Transverse colon (tissue), 4 donors: ENCODE data around the gene CCDC24.

Source experiments
- CTCF ChIP-seq, 5 experiments: fragments of 200-600 bp in 3 of 5; fragments of 450-650 bp in 2 of 5; sonication (generic) in 3 of 5; IDR thresholded peaks; 1 replicate in 2 of 5; 2 replicates in 3 of 5; pipeline ENCODE4 v1.5.1; 2016 to 2017; ENCODE audit warnings: antibody characterized with exemption in 5 of 5, inconsistent platforms in 3 of 5, mild to moderate bottlenecking in 2 of 5, moderate library complexity in 1 of 5
- EP300 ChIP-seq: sonication (generic); formaldehyde crosslinking; IDR thresholded peaks from one replicate; pipeline ENCODE4 v1.6.1; 2017; ENCODE audit warnings: antibody characterized with exemption, low read depth
- POLR2A ChIP-seq: fragments of 450-650 bp; IDR thresholded peaks from one replicate; pipeline ENCODE4 v1.6.1; 2016; ENCODE audit warnings: antibody characterized with exemption, mild to moderate bottlenecking, moderate library complexity
- POLR2AphosphoS5 ChIP-seq, 3 donors: sonication (generic); formaldehyde crosslinking; IDR thresholded peaks; one replicate each; pipeline ENCODE4 v1.6.1; 2016; ENCODE audit warnings: antibody characterized with exemption in 3 of 3

GRCh38 chr1:43954036-43954435 lies 37.4 kb upstream of the CCDC24 start:
- TF ChIP-seq POLR2AphosphoS5 (IDR thresholded peaks at IDR 0.05): no peak
- no peak for TF ChIP-seq CTCF (IDR thresholded peaks at IDR 0.05)
- TF ChIP-seq EP300: no peak
- no peak for TF ChIP-seq POLR2A
